GM12864 (cell line): ENCODE measurements around the gene RFX7.

Experiments used
- DNase-seq: peaks from one replicate; pipeline ENCODE4 v3.0.0-alpha.2; 2011; ENCODE audit warnings: low read depth
- H3K4me3 ChIP-seq: 2 replicates; pipeline ENCODE4 v1.5.1; 2011; ENCODE audit warnings: mild to moderate bottlenecking, low read depth, low read length, control low read depth
- CTCF ChIP-seq: IDR thresholded peaks from 2 replicates; pipeline ENCODE4 v1.5.1; 2011; ENCODE audit warnings: low read depth, mild to moderate bottlenecking, moderate library complexity, low read length, control low read depth, inconsistent platforms; ENCODE audit errors: missing control alignments

The RFX7 gene

GRCh38 chr15:56215769-56216168 lies 27.9 kb downstream of the RFX7 start:
- no peak for TF ChIP-seq CTCF
- no peak overlapping the region for H3K4me3 ChIP-seq
- DNase-seq: no peak

GRCh38 chr15:56211960-56212550 lies 31.6 kb downstream of the RFX7 start:
- TF ChIP-seq CTCF: no peak
- DNase-seq: no peak
- H3K4me3 ChIP-seq: no peak overlapping the region

GRCh38 chr15:56211064-56211463 lies 32.6 kb downstream of the RFX7 start:
- no peak for TF ChIP-seq CTCF
- DNase-seq: no peak
- no peak overlapping the region for H3K4me3 ChIP-seq

- no peak for TF ChIP-seq CTCF
- no peak overlapping the region for H3K4me3 ChIP-seq
- no peak for DNase-seq
These were observed 35.0 kb downstream of the RFX7 start for GRCh38 chr15:56208641-56209155.

GRCh38 chr15:56208185-56208584 lies 35.5 kb downstream of the RFX7 start:
- DNase-seq: no peak
- no peak for TF ChIP-seq CTCF
- H3K4me3 ChIP-seq: no peak overlapping the region

GRCh38 chr15:56207711-56208110 lies 36.0 kb downstream of the RFX7 start:
- TF ChIP-seq CTCF: no peak
- no peak overlapping the region for H3K4me3 ChIP-seq
- DNase-seq: peak; percentile 31

- DNase-seq: peak; percentile 36
- TF ChIP-seq CTCF: no peak
- H3K4me3 ChIP-seq: no peak overlapping the region
These were observed 36.6 kb downstream of the RFX7 start for GRCh38 chr15:56207092-56207491.
